Astrocyte (in vitro differentiated cells and primary cell): ENCODE results near the gene PYHIN1. TPM values are rescaled to one million over a fixed set of nuclear protein-coding genes. Genes with fewer than 3 reads are reported as not detected.

Source experiments
- DNase-seq: peaks from one replicate; pipeline ENCODE4 v3.0.0-alpha.2; 2010; ENCODE audit warnings: low read depth
- FAIRE-seq: peaks from 2 replicates; lab custom pipeline; 2011; peaks lifted over from hg19 to GRCh38; lab: Jason Lieb, UNC
- H2AFZ ChIP-seq: 2 replicates; pipeline ENCODE4 v1.6.0; 2012; ENCODE audit warnings: low read depth, low read length, inconsistent platforms
- H3K27ac ChIP-seq: 2 replicates; pipeline ENCODE4 v1.5.1; 2011; ENCODE audit warnings: low read depth, low read length, inconsistent platforms
- H3K27me3 ChIP-seq: 2 replicates; pipeline ENCODE4 v1.6.0; 2011; ENCODE audit warnings: low read length, inconsistent platforms; ENCODE audit not compliant: insufficient read depth
- H3K36me3 ChIP-seq: 2 replicates; pipeline ENCODE4 v1.5.1; 2011; ENCODE audit warnings: low read length, inconsistent platforms; ENCODE audit not compliant: insufficient read depth
- H3K4me1 ChIP-seq: 2 replicates; pipeline ENCODE4 v1.5.1; 2011; ENCODE audit warnings: low read length, inconsistent platforms; ENCODE audit not compliant: insufficient read depth
- H3K4me2 ChIP-seq: 2 replicates; pipeline ENCODE4 v1.6.0; 2012; ENCODE audit warnings: low read length, inconsistent platforms
- H3K4me3 ChIP-seq: 2 replicates; pipeline ENCODE4 v1.5.1; 2011; ENCODE audit warnings: low read depth, mild to moderate bottlenecking, low read length, inconsistent platforms; ENCODE audit not compliant: insufficient read depth
- H3K79me2 ChIP-seq: 2 replicates; pipeline ENCODE4 v1.6.0; 2012; ENCODE audit warnings: mild to moderate bottlenecking, low read length, inconsistent platforms; ENCODE audit not compliant: insufficient read depth
- H3K9ac ChIP-seq: 2 replicates; pipeline ENCODE4 v1.6.0; 2012; ENCODE audit warnings: mild to moderate bottlenecking, low read length, inconsistent platforms
- H3K9me3 ChIP-seq: 2 replicates; pipeline ENCODE4 v1.5.1; 2012; ENCODE audit warnings: low read depth, mild to moderate bottlenecking, low read length, inconsistent platforms; ENCODE audit not compliant: insufficient read depth
- H4K20me1 ChIP-seq: 2 replicates; pipeline ENCODE4 v1.6.0; 2012; ENCODE audit warnings: low read length, inconsistent platforms; ENCODE audit not compliant: insufficient read depth
- H3K27ac Mint-ChIP-seq: one replicate; pipeline ENCODE4 v1.8.0; 2021; ENCODE audit warnings: mild to moderate bottlenecking, mixed read lengths; ENCODE audit not compliant: unreplicated experiment
- H3K27me3 Mint-ChIP-seq: one replicate; pipeline ENCODE4 v1.8.0; 2021; ENCODE audit warnings: low read depth, mixed read lengths; ENCODE audit not compliant: unreplicated experiment
- H3K36me3 Mint-ChIP-seq: one replicate; pipeline ENCODE4 v1.8.0; 2021; ENCODE audit warnings: low read depth, mixed read lengths; ENCODE audit not compliant: unreplicated experiment
- H3K4me1 Mint-ChIP-seq: one replicate; pipeline ENCODE4 v1.8.0; 2021; ENCODE audit warnings: low read depth, mixed read lengths; ENCODE audit not compliant: unreplicated experiment
- H3K4me3 Mint-ChIP-seq: one replicate; pipeline ENCODE4 v1.8.0; 2021; ENCODE audit warnings: mild to moderate bottlenecking, moderate library complexity, mixed read lengths; ENCODE audit not compliant: unreplicated experiment
- H3K9me3 Mint-ChIP-seq: one replicate; pipeline ENCODE4 v1.8.0; 2021; ENCODE audit warnings: mild to moderate bottlenecking, mixed read lengths; ENCODE audit not compliant: unreplicated experiment
- EZH2 ChIP-seq: IDR thresholded peaks from 2 replicates; pipeline ENCODE4 v1.6.1; 2012; ENCODE audit warnings: mild to moderate bottlenecking, low read length, inconsistent platforms; ENCODE audit not compliant: insufficient read depth
- total RNA-seq: library from RNA; stranded (reverse); gene quantifications from 2 replicates; pipeline ENCODE4 v1.2.1, GENCODE V29; 2021
- TF ChIP-seq, protein P1 (sequence below): IDR thresholded peaks from 2 replicates; pipeline ENCODE4 v1.5.1; 2011; ENCODE audit warnings: low read depth, mild to moderate bottlenecking, inconsistent platforms, low read length, moderate library complexity; ENCODE audit not compliant: insufficient read depth

PYHIN1 gene
- total RNA-seq, 1 donor from 2014 or later = not detected

DNA sequence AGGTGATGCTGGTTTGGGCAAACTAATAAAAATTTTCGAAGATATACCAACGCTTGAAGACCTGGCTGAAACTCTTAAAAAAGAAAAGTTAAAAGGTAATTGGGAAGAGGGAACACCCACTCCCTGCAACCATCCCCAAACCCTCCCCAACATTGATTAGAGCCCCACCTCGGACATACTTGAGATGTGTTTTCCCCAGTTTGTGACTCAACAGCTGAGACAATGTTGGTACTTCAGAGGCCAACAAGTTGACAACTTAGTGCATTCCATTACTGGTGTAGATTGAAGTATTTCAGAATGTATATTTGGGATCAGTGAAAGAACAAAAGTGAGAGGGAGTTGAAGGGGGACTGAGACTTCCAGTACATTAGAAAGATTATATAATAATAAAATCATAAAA, 83.5 kb downstream of the PYHIN1 start:
- no peak overlapping the region for H3K27ac Mint-ChIP-seq
- H3K4me1 Mint-ChIP-seq = peaks cover 24% of the 10 kb centered on the region
- H3K27me3 Mint-ChIP-seq = no peaks in the 10 kb centered on the region
- TF ChIP-seq, protein P1, sequence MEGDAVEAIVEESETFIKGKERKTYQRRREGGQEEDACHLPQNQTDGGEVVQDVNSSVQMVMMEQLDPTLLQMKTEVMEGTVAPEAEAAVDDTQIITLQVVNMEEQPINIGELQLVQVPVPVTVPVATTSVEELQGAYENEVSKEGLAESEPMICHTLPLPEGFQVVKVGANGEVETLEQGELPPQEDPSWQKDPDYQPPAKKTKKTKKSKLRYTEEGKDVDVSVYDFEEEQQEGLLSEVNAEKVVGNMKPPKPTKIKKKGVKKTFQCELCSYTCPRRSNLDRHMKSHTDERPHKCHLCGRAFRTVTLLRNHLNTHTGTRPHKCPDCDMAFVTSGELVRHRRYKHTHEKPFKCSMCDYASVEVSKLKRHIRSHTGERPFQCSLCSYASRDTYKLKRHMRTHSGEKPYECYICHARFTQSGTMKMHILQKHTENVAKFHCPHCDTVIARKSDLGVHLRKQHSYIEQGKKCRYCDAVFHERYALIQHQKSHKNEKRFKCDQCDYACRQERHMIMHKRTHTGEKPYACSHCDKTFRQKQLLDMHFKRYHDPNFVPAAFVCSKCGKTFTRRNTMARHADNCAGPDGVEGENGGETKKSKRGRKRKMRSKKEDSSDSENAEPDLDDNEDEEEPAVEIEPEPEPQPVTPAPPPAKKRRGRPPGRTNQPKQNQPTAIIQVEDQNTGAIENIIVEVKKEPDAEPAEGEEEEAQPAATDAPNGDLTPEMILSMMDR = no peak
- TF ChIP-seq EZH2 = no peak
- Histone ChIP-seq H3K4me2 (no peak overlapping the region), H3K79me2 (peaks cover 45% of the 10 kb centered on the region), H3K27me3 (no peaks in the 10 kb centered on the region), H3K36me3 (peaks cover 12% of the 10 kb centered on the region), H2AFZ (no peak overlapping the region), H4K20me1 (no peaks in the 10 kb centered on the region), H3K27ac (no peak overlapping the region), H3K4me1 (peaks cover 11% of the 10 kb centered on the region), H3K9me3 (no peaks in the 10 kb centered on the region), H3K9ac (no peak overlapping the region), H3K4me3 (no peak overlapping the region)
- no peak for DNase-seq
- H3K4me3 Mint-ChIP-seq = no peak overlapping the region
- FAIRE-seq = no peak
- peaks cover 1% of the 10 kb centered on the region for H3K9me3 Mint-ChIP-seq
- peaks cover 32% of the 10 kb centered on the region for H3K36me3 Mint-ChIP-seq

DNA sequence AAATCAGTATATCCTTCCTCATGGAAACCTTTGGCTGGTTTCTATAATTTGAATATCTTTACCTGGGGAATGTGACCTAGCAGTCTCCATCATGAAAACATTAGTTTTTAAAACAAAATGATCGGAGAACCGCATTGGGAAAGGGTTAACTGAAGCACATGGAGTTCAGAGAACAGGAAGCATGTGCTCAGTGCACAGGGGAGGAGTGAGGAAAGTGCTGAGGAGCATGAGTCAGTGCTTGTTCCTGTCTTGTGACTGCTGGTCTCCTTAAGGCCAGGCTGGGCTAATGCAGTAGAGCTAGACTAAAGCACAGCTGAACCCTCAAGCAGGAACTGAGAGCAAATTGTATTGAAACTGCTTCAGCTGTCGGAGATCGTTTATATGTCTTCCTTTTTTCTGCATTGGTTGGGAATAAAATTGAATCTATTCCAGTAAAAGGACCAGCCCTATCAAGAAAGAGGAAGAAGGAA, 84.1 kb downstream of the PYHIN1 start:
- H4K20me1 ChIP-seq = no peaks in the 10 kb centered on the region
- no peaks in the 10 kb centered on the region for H3K27me3 ChIP-seq
- TF ChIP-seq EZH2 = no peak
- TF ChIP-seq, protein P1 = no peak
- FAIRE-seq (peak; percentile 96), DNase-seq (peak; percentile 81)
- Mint-ChIP-seq H3K27ac (peak overlapping the region; percentile 80), H3K36me3 (peaks cover 32% of the 10 kb centered on the region), H3K4me1 (peaks cover 24% of the 10 kb centered on the region), H3K9me3 (peaks cover 1% of the 10 kb centered on the region), H3K27me3 (no peaks in the 10 kb centered on the region), H3K4me3 (peak overlapping the region; percentile 43)
- peaks cover 15% of the 10 kb centered on the region for H3K36me3 ChIP-seq
- H3K4me3 ChIP-seq = no peak overlapping the region
- H3K4me1 ChIP-seq = peaks cover 11% of the 10 kb centered on the region
- peaks cover 40% of the 10 kb centered on the region for H3K79me2 ChIP-seq
- no peak overlapping the region for H2AFZ ChIP-seq
- peak overlapping the region; percentile 46 for H3K27ac ChIP-seq
- H3K9me3 ChIP-seq = no peaks in the 10 kb centered on the region
- H3K4me2 ChIP-seq = peak overlapping the region; percentile 33
- H3K9ac ChIP-seq = no peak overlapping the region

DNA sequence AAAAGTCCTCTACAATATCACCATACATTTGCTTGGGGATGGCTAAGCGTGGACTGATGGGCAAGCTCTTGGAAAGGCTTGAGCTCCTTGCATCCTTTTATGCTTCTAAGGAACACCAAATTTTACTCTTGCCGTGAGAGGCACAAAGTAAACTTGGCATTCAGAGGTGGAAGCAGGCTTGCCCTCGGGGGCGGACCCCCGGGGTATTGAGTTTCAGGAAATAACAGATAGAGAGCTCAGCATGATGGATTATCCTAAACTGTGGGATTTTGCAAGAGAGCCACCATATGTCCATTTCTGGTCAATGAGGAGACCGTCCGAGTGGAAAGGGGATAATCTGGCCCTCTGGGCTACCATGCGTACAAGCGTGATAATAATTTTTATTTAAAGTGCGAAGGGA, 92.4 kb downstream of the PYHIN1 start:
- TF ChIP-seq EZH2 = no peak
- TF ChIP-seq, protein P1 = no peak
- H3K27ac Mint-ChIP-seq = no peak overlapping the region
- FAIRE-seq = no peak
- Histone ChIP-seq H3K27me3 (no peaks in the 10 kb centered on the region), H3K27ac (no peak overlapping the region), H3K9ac (no peak overlapping the region), H3K4me2 (no peak overlapping the region), H3K79me2 (peaks cover 38% of the 10 kb centered on the region), H3K4me1 (no peaks in the 10 kb centered on the region), H2AFZ (no peak overlapping the region), H3K4me3 (no peak overlapping the region), H4K20me1 (peaks cover 4% of the 10 kb centered on the region), H3K9me3 (no peaks in the 10 kb centered on the region), H3K36me3 (peaks cover 20% of the 10 kb centered on the region)
- no peak overlapping the region for H3K4me3 Mint-ChIP-seq
- H3K4me1 Mint-ChIP-seq = peaks cover 2% of the 10 kb centered on the region
- no peak for DNase-seq
- H3K27me3 Mint-ChIP-seq = no peaks in the 10 kb centered on the region
- H3K9me3 Mint-ChIP-seq = no peaks in the 10 kb centered on the region
- peaks cover 24% of the 10 kb centered on the region for H3K36me3 Mint-ChIP-seq
